ENCODE measurements around the gene ANTXR1.
"Not testable (repeated sequence)": the region's sequence is repeated elsewhere in the genome, so short reads cannot be mapped to it uniquely, and the experiment has no call there.

The ANTXR1 gene

DNA sequence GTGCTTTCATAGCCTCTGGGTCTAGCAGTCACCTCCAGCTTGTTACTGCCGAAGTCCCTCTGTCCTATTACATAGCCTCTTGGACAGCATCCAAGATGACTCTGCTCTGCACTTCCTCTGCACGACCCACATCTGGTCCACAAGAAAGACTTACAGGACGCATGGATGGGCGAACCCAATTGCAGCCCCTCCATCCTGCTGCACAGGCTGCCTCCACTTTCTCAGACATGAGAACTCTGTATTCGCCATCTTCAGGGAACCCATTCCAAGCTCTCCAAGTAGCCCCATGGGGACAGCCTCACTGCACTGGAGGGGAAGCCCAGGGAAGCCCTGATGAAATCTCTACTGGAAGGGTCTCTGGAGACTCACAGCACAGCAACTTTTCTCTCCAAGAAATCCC, 201.9 kb downstream of the ANTXR1 start:
- peak; percentile 50 for DNase-seq

DNA sequence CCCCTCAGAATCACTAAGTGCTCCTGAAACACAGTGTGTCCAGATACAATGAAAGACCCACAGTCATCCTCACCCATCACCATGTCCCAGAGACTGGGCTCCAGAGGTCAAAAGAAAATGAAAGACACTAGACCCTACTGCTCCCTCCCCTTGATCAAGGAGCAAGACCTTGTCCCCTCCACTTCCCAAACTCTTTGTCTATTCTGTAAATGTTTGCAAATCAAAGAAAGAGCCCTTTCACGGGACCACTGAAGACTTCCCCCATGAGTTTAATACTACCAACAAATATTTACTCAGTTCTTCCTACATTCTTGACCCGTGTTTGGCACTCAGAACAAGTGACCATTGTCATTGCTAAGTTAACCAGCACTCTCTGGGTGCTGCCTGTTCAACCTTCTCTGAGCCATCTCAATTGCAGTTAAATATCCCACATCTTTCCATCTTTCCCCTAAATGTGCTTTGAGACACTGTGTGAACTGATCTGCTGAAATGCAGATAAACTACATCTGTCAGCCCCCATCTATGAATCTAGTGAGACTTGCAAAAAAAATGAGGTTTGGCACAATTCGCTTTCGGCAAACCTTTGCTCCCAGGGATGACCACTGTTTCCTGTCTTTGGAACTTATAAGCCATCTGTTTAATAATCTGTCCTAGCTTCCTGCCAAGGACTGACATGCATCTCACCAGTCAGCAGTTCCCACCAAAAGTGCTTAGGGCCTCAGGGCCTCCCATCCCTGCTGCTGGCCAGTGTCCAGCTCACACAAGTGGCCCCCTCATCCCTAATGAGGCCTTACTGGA, 203.8 kb downstream of the ANTXR1 start:
- no peak for DNase-seq

DNA sequence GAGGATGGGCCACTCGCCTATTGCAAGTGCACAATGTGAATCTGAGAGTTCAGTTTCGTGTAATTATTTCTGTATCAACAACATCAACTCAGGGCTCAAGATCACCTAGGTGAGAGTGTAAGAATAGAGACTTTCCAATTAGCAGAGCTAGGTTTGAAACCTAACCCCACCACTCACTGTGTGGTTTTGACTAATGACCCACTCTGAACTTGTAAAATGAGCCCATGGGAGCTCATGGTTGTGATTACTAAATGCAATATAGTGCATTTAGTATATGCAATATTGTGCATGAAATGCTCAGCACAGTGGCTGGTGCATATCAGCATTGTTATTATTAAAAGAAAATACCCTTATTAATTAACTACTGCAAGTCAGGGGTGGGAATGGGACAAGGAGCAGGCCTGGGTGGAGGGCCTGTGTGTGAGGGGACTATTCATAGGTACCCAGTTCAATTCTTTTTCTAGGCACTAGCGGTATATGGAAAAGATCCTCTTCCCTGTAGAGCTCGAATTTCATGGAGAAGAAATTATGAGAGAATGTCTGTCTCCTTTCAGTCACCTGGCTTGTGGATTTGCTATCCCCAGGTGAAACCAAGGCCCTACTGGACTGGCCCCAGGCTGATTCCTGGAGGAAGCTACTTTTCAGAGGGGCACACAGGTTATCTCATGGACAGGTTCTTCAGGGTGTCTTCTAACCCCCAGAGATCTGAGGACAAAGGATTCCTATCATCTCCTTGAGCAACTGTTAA, 204.5 kb downstream of the ANTXR1 start:
- DNase-seq, result peak; percentile 77

DNA sequence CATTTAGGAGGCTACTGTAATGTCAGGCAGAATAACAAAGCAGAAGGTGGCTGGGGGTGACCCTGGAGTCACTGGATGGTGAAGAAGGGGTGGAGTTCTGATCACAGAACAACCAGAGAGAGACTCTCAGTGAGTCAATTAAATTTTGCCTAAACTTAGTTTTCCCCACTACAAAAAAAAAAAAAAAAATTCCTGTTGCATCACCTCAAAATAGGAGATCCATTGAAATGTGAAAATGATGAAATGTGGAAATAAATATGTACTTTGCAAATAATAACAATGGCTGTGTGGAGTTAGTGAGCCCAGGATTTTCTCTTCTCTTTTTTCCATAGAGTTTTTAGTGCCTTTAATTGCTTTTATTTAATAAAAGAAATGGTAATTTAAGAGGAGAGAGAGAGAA, 208.5 kb downstream of the ANTXR1 start:
- DNase-seq, result no peak

DNA sequence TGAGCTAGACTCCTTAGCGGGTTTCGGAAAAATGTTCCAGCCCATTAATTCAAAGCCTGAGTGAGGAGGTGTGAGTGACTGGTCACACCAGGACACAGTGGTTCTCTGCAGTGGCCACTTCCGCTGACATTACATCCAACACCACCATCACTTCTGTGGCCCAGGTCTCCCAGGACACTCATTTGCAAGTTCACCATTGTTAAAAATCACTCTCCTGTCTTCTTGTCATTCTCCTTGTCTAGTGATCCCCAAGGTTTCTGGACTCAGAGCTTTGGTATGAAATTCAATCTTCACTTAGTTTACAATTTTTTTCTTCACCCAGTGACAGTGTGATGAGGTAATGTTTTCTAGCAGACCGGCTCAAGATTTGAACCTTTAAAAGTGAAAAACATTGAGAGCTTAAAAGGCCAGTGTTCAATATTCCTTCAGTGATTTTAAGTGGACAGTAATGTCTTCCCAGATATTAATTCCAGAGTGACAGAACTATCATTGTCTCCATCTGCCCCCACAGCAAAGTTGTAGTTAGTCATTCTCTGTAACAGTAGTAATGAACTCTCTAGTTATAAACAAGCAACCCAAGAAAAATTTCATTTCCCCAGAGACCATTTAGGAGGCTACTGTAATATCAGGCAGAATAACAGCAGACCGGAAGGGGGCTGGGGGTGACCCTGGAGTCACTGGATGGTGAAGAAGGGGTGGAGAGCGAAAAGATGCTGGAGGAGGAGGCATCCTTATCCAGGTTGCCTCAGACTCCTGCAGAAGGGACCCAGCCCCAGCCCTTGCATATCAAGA, 209.2 kb downstream of the ANTXR1 start:
- DNase-seq, result no peak

DNA sequence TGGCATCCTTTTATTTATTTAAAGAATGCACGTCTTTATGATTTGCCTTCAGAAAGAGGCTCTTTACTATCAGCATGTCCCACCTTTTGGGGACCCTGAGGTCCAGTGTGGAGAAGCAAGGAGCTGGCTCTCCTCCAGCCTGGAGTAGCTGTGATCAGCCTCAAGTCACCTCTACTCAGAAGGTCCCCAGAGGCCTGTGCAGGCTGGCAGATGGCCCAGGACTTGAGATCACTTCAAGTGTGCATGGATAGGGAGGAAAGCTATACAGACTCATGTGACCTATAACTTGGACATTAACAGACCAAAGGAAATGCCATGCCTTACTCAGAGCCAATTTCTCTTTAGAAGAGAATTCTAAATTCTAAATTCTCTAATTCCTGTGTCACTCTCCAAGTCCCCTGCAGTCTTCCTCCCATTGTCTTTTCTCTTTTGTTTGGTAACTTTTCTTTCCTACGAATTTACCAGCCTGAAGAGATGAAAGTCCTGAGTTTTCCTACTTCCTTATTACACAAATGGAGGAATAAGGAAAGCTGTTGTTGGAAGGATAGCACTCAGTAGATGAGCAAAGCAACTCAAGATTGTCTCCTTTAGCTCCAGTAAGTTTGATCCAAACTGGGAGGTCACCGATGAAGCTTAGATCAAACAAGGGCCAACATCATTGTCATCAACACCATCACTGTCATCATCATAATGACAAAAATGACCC, 210.1 kb downstream of the ANTXR1 start:
- no peak for DNase-seq

DNA sequence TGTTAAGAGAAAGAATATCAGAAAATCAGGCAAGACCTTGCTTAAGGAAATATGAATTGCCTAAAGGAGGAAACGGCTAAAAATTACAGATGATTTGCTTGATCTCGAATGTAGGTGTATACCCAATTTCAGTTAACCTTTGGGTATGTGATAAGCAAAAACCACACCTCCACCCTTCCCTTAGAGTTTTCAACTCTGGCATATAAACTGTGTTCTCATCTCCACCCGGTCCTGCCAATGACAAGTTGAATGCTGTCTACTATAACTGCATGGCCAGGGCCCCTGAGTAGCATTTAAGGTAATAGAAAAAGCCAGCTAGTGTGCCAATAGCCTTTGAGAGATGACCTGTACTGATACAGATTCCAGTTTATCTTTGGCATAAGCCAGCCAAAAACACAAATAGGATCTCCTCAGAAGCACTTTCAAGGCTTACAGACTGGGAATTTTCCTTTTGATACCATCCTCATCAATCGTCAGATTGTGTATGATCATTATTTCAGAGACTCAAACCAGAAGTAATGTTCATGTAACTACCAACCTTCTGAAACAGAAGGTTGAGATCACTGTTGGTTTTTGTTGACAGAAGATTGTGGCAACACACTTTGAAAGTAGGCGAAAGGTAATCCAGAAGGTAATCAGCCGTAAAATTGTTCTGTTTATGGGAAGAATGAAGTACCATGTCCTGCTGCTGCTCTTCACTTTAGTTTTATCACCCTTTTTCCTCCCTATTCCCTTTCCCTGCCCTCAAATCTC, 211.0 kb downstream of the ANTXR1 start:
- peak; percentile 28 for DNase-seq

DNA sequence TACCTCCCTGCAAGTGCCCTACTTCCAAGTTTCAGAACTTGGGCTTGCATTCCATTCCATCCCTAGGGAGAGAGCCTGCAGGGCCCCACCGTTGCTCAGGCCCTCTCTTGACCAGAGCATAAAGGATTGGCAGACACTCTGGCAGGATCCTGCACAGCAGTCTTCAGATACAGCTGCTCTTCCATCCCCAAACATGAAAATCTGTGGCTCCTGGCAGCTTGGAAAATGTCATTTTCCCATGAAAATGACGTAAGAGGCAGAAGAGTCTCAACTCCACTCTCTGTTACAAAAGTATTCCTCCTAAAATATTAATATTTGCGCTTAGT, 211.5 kb downstream of the ANTXR1 start:
- no peak for DNase-seq

DNA sequence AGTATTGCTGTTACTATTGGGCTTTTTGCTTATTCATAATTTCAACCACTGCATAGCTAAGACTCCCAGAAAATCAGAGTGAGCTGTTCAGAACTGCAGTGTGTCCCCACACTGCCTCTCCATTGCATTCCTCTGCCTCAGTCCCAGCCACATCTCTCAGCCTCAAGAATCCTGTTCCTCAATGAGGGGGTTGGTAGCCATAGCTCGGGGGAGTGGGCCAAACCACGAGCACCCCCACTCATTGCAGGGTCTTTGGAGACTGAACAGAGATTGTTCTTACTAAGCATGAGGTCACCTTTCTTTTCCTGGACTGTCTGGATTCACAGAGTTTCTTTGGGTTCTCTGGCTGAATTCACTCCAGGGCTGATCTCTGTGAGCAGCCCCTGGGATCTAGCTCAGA, 213.0 kb downstream of the ANTXR1 start:
- DNase-seq, result no peak

DNA sequence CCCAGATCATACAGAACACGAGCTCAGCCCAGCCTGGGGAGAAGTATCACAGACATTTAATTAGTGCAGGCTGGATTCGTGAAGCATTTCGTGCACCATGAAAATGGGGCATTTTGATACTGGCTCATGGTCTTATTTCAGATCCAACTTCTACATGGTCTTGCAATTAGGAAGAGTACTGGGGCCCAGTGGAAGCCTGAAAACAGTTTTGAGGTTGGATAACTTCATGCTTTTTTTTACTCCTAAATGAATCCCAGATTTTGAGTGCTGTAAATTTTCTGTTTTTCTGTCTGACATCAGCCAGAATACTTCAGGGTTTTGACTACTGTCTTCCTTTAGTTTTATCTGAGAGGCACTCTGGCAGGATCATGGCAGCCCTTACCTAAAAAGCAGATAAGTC, 213.9 kb downstream of the ANTXR1 start:
- DNase-seq, result no peak

DNA sequence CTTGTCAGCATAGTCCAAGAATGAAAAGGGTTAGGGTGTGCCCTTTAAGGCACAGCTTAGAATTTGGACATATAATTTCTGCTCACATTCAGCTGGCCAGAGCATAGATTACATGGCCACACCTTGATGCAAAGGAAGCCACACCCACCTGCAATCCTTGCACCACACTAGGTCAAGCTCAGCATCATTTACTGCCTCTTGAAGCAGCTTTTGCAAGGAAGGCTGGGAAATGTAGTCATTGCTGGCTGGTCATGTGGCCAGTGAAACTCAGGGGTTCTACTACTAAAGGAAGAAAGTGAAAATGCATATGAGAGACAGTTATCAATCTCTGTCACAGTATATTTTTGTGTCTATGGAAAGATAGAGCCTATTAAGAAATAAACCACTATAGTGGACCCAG, 214.7 kb downstream of the ANTXR1 start:
- no peak for DNase-seq

DNA sequence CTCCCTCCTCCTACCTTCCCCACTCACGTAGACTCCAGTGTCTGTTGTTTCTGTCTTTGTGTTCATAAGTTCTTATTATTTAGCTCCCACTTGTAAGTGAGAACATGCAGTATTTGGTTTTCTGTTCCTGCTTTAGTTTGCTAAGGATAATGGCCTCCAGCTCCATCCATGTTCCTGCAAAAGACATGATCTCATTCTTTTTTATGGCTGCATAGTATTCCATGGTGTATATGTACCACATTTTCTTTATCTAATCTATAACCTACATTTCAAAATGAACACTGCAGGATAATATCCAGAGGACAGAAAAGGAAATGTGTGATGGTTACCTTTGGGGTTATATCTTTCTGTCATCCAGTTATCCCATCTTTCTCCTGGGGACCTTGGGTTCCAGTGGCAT, 218.0 kb downstream of the ANTXR1 start:
- not testable (repeated sequence) for DNase-seq

DNA sequence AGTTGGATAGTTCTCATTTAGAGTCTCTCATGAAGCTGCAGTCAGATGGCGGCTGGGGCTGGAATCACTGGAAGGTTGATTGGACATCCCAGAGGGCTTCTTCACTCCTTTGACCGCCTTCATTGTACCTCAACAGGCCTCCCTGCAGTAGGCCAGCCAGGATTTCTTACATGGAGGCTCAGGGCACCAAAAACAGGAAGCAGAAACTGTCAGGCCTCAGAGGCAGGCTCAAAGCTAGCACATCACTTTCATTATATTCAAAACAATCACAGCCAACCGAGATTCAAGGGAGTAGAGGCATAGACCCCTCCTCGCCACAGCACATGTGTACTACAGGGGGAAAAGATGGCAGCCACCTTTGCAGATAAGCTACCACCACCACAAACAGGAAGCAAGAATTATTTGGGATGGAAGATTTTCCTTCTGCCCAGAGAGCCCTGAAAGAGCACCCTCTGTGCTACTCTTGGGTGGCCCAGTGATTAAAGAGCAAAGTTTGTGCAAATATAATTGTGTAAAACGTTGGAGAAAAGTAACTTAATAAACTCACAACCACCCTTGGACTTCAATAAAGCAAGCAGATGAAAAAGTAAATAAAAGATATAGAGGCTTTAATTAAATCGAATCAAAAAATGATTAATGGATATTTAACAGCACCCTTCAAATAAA, 218.8 kb downstream of the ANTXR1 start:
- no peak for DNase-seq

DNA sequence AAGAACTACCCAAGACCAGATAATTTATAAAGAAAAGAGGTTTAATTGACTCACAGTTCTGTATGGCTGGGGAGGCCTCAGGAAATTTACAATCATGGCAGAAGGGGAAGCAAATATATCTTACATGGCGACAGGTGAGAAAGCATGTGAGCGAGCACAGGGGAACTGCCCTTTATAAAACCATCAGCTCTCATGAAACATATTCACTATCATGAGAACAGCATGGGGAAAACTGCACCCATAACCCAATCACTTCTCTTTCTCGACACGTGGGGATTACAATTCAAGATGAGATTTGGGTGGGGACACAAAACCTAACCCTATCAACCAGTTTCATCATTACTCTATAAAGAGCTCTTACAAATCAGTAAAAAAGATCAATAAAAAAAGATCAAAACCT, 222.9 kb downstream of the ANTXR1 start:
- DNase-seq, result not testable (repeated sequence)

DNA sequence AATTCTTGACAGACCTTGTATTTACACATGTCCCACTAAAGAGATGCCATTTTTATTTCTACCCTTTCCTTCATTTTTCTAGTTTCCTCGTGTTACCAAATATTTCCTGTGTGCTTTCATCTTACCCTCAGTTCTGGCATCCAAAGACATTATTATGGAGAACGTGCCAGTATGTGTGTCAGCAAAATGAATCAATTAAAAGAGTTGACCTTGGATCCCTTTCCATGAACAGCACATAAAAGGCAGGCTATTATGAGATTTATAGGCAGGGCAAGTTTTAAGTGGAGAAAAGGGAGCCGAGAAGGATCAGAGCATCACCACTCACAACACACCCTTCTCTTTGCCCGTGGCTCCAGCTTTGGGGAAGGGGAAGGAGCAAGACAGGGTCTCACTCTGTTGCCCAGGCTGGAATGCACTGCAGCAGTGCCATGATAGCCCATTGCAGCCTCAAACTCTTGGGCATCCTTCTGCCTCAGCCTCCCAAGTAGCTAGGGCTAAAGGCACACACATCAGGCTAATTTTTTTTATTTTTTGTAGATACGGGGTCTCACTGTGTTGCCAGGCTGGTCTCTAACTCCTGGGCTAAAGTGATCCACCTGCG, 224.2 kb downstream of the ANTXR1 start:
- peak; percentile 19 for DNase-seq

DNA sequence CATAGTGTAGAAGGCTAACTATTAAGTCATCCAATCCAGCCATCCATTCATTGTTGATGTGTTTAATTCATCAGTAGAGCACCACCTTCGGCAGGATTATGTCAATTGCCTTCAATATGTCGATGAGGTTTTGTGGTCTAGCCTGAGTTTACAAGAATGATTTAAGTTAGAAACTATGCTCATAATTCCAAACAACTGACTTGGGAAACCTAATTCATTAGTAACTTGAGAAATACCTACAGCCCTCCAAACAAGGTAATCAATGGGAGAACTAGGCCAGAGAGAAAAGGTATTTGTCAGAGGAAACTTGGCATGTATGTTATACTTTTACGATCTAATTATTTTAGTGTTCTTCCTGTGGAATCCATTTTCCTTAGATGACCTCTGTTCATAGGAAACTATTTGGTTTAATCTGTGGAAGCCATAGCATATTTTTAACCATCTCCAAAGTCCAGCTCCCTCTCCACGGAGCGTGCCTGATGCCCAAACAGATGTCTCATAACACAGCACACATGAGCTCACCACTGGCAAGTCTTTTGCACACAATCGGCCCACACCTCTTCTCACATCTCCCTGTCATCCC, 225.6 kb downstream of the ANTXR1 start:
- no peak for DNase-seq

DNA sequence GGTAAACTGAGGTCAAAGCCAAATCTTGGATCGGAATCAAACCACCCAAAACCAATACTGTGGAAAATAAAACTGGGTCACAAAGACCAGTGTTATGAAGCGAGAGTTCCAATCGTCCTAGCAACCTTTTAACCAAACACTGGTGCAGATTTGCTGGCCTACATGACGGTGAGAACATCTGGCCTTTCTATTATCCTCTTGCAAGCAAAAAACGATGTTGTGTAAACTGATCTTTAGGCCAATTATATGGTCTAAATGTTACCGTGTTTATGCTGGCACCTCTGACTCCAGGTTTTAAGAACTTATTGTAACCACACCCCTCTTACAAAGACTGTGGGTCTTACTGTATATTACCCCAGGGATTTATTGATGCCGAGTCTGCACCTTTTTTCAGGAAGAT, 228.1 kb downstream of the ANTXR1 start:
- DNase-seq, result peak; percentile 88

DNA sequence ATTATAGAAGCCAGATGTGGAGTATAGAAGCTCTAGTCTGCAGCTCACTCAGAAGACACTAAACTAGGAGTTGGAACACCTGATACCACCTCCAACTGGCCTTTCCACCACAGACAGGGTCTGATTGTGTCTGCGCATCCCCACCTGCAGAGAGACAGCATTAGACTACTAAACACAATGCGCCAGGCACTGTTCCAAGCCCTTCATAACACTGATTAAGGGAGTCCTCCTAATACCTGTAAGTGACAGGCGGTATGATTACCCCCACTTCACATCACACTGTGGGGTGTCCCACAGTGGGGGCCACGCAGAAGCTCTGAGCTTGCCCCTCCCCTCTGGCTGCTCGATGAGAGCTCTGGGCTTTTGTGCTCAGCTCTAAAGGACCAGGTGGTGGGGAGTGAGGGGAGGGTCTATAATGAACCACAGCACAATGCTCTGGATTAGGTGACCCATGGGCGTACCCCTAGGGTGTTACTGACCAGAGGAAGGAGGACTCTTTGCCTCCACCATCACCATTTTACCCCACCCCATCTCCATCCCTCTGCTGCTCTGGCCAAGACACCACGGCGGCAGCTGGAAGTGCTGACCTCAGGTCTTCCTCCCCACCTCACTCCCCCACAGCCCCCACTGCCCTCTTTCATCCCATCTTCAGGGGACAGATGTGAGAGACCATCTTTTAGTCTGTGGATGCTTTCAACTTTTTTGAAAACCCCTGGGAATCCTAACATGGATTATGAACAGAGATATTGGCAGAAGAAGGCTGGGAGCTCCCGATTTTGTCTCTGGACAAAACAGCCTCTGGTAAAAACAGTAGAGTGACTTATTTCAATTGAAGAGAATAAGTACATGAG, 228.9 kb downstream of the ANTXR1 start:
- DNase-seq, result peak; percentile 92

DNA sequence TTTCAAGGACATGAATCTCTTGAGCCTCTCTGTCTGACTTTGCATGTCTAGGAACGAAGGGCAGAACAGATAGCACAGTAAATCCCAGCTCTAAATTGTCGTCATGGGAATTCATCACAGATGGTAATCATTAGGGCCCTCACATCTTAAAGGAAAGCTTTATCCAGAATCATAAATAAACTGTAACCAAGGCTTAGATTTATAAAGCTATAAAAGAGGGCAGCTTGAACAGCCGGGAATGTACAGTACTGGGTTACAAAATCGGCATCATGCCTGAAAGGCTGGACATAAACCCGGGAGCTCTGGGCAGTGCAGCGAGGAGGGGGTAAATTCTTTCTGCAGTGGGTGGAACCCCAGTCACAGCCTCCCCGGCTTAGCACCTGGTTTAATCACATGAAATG, 229.7 kb downstream of the ANTXR1 start:
- DNase-seq, result peak; percentile 47

DNA sequence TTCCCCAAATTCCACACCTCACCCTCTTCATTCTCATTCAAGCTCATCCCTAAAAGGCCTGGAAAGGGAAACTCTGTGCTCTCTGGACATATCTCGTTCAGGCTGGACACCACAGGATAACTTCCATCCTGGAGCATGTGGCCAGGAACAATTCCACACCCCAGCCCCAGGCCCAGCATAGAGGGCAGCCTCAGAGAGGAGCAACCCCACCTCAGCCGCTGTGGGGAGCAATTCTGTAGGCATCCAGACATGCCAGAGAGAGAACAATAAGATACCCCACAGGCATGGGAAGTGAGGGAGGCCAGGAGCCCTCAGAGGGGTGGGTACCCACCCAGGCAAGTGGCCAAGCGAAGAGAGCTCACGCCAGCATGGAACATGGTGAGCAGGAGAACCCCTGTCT, 230.7 kb downstream of the ANTXR1 start:
- no peak for DNase-seq
